Measurements from ENCODE around the gene C1orf115.

DNA sequence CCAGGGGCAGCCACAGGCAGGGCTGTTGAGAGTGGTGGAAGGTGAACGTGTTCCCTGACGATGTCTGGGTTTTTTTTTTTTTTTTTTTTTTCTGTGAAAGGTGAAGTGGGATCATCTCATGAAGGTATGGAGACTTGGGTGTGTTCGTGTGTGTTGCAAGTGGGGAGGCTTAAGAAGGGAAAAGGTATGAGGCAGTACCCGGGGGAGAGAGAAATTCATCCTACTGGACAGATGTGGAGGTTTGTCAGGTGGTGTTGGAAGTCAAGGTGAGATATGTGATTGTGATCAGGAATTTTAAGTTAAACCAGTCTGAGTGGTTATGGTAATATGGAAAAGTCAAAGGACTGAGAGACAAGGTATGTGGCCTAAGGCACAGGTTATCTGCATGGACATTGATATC is 5.3 kb downstream of the C1orf115 start:
- TF ChIP-seq CTCF (IDR thresholded peaks at IDR 0.05; ENCODE audit: insufficient read depth, low read length, poor library complexity, severe bottlenecking) (no peak), EZH2phosphoT487 (conservative IDR thresholded peaks at IDR 0.05; ENCODE audit: low read length) (no peak)
